Vagina (tissue), 2 donors: Measurements from ENCODE around the gene PXYLP1. TPM values are rescaled to one million over a fixed set of nuclear protein-coding genes. Genes with fewer than 3 reads are reported as not detected.

Source experiments
- DNase-seq, 2 donors: peaks; one replicate each; pipeline ENCODE4 v3.0.0-alpha.2; 2017; ENCODE audit errors: extremely low spot score in 2 of 2
- H3K27ac ChIP-seq: fragments of 200-600 bp; sonication (generic); one replicate; pipeline ENCODE4 v1.5.1; 2019
- H3K27me3 ChIP-seq: fragments of 200-600 bp; sonication (generic); one replicate; pipeline ENCODE4 v1.5.1; 2019
- H3K36me3 ChIP-seq, 2 donors: fragments of 200-600 bp; sonication (generic); one replicate each; pipeline ENCODE4 v1.5.1; 2017 to 2019
- H3K4me1 ChIP-seq: fragments of 200-600 bp; sonication (generic); one replicate; pipeline ENCODE4 v1.5.1; 2019
- H3K4me3 ChIP-seq, 2 donors: fragments of 200-600 bp; sonication (generic); 1 replicate in 1 of 2; 2 replicates in 1 of 2; pipeline ENCODE4 v1.5.1; 2016 to 2019
- H3K9me3 ChIP-seq: fragments of 200-600 bp; sonication (generic); one replicate; pipeline ENCODE4 v1.5.1; 2019
- POLR2A ChIP-seq, 2 donors: fragments of 450-650 bp; IDR thresholded peaks; one replicate each; pipeline ENCODE4 v1.6.1; 2017; ENCODE audit warnings: antibody characterized with exemption in 2 of 2, mild to moderate bottlenecking in 2 of 2, moderate library complexity in 2 of 2
- POLR2AphosphoS5 ChIP-seq, 2 donors: sonication (generic); formaldehyde crosslinking; IDR thresholded peaks; one replicate each; pipeline ENCODE4 v1.9.0; 2017; ENCODE audit warnings: antibody characterized with exemption in 2 of 2, mild to moderate bottlenecking in 2 of 2, low read depth in 1 of 2; ENCODE audit not compliant: insufficient read depth in 1 of 2
- intact Hi-C: fragments of 100-400 bp; cut with DNase I; formaldehyde crosslinking; loops from one replicate; pipeline ENCODE4 v1.15.1; 2023
- total RNA-seq: library from RNA; depleted of rRNA; stranded (reverse); fragments of >200 nt; gene quantifications from one replicate; pipeline ENCODE4 v1.2.3, GENCODE V29; 2016
- TF ChIP-seq, protein P1 (sequence below), 3 experiments: fragments of 450-650 bp in 2 of 3; fragments of 200-600 bp in 1 of 3; sonication (generic) in 1 of 3; IDR thresholded peaks; one replicate each; pipeline ENCODE4 v1.5.1; 2017 to 2019; ENCODE audit warnings: antibody characterized with exemption in 3 of 3, mild to moderate bottlenecking in 2 of 3, moderate library complexity in 2 of 3

Gene PXYLP1
- total RNA-seq, 1 donor from 2014 or later, result 16.7 TPM

GRCh38 chr3:141342386-141342785, 110.8 kb downstream of the PXYLP1 start:
- Histone ChIP-seq H3K4me3 (no peak overlapping the region), H3K4me1 (no peaks in the 10 kb centered on the region), H3K27ac (no peak overlapping the region), H3K9me3 (no peaks in the 10 kb centered on the region), H3K27me3 (no peaks in the 10 kb centered on the region), H3K36me3 (no peaks in the 10 kb centered on the region)
- TF ChIP-seq, protein P1, sequence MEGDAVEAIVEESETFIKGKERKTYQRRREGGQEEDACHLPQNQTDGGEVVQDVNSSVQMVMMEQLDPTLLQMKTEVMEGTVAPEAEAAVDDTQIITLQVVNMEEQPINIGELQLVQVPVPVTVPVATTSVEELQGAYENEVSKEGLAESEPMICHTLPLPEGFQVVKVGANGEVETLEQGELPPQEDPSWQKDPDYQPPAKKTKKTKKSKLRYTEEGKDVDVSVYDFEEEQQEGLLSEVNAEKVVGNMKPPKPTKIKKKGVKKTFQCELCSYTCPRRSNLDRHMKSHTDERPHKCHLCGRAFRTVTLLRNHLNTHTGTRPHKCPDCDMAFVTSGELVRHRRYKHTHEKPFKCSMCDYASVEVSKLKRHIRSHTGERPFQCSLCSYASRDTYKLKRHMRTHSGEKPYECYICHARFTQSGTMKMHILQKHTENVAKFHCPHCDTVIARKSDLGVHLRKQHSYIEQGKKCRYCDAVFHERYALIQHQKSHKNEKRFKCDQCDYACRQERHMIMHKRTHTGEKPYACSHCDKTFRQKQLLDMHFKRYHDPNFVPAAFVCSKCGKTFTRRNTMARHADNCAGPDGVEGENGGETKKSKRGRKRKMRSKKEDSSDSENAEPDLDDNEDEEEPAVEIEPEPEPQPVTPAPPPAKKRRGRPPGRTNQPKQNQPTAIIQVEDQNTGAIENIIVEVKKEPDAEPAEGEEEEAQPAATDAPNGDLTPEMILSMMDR (IDR thresholded peaks at IDR 0.05), result no peak
- TF ChIP-seq POLR2A (IDR thresholded peaks at IDR 0.05) (no peak), POLR2AphosphoS5 (IDR thresholded peaks at IDR 0.05; ENCODE audit: insufficient read depth in 1 of 2, low read depth in 1 of 2) (no peak)
- no peak for DNase-seq
- intact Hi-C loops, result loop anchor here (5.0 kb wide), 1 partner anchor 945 kb away; no protein-coding TSS in a partner anchor

DNA sequence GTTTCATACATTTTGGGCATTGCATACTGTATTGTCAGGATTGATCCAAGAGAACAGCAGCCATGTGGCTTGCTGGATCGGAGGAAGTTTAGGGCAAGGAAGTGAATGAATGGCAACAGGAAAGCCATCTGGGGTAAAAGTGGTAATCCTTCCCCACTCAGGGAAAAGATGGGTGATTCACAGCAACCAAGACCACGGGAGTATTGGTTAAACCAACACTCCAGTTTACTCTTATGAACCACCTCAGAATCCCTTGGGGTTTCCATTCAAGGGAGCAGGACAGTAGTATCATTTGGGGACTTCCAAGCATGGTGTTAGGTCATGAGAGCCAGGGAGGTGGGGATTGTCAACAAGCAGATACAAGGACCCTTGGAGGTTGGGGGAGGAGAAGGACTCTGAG, 111.5 kb downstream of the PXYLP1 start:
- no peaks in the 10 kb centered on the region for H3K4me1 ChIP-seq
- no peaks in the 10 kb centered on the region for H3K9me3 ChIP-seq
- no peak for DNase-seq
- no peaks in the 10 kb centered on the region for H3K36me3 ChIP-seq
- intact Hi-C loops, result loop anchor here (5.0 kb wide), 1 partner anchor 944 kb away; no protein-coding TSS in a partner anchor
- TF ChIP-seq POLR2AphosphoS5 (IDR thresholded peaks at IDR 0.05; ENCODE audit: insufficient read depth in 1 of 2, low read depth in 1 of 2) (no peak), POLR2A (IDR thresholded peaks at IDR 0.05) (no peak)
- TF ChIP-seq, protein P1 (IDR thresholded peaks at IDR 0.05), result no peak
- H3K27ac ChIP-seq, result no peak overlapping the region
- H3K27me3 ChIP-seq, result no peaks in the 10 kb centered on the region
- H3K4me3 ChIP-seq, result no peak overlapping the region

- Histone ChIP-seq H3K36me3 (no peaks in the 10 kb centered on the region), H3K9me3 (no peaks in the 10 kb centered on the region), H3K27ac (no peak overlapping the region), H3K27me3 (no peaks in the 10 kb centered on the region), H3K4me3 (no peak overlapping the region), H3K4me1 (no peaks in the 10 kb centered on the region)
- intact Hi-C loops, result loop anchor here (5.0 kb wide), 1 partner anchor 943 kb away; no protein-coding TSS in a partner anchor
- DNase-seq, result no peak
- TF ChIP-seq, protein P1 (IDR thresholded peaks at IDR 0.05), result no peak
Measured at GRCh38 chr3:141343865-141344271, 112.2 kb downstream of the PXYLP1 start.

Other genes starting within 250 kb of the PXYLP1 start
- gene SPSB4, start 180.5 kb upstream of the PXYLP1 start, total RNA-seq, result 0.98 TPM
- 88.6 TPM for gene ZBTB38, start 136.7 kb downstream of the PXYLP1 start, total RNA-seq